Progenitor cell of endocrine pancreas (in vitro differentiated cells): ENCODE measurements around the gene SLC35B4. TPM values are rescaled to one million over a fixed set of nuclear protein-coding genes. Genes with fewer than 3 reads are reported as not detected.

Experiments
- DNase-seq: peaks from one replicate; pipeline ENCODE4 v3.0.0; 2021; ENCODE audit warnings: low spot score; ENCODE audit not compliant: unreplicated experiment
- H3K27ac Mint-ChIP-seq: 2 replicates; pipeline ENCODE4 v1.8.0; 2021; ENCODE audit warnings: mild to moderate bottlenecking, moderate library complexity, mixed read lengths
- H3K27me3 Mint-ChIP-seq: 2 replicates; pipeline ENCODE4 v1.8.0; 2021; ENCODE audit warnings: mixed read lengths
- H3K36me3 Mint-ChIP-seq: 2 replicates; pipeline ENCODE4 v1.8.0; 2022; ENCODE audit warnings: mixed read lengths; ENCODE audit not compliant: insufficient read depth
- H3K4me1 Mint-ChIP-seq: 2 replicates; pipeline ENCODE4 v1.8.0; 2021; ENCODE audit warnings: low read depth, mixed read lengths
- H3K4me3 Mint-ChIP-seq: 2 replicates; pipeline ENCODE4 v1.8.0; 2021; ENCODE audit warnings: low read depth, mild to moderate bottlenecking, moderate library complexity, mixed read lengths
- H3K9me3 Mint-ChIP-seq: 2 replicates; pipeline ENCODE4 v1.8.0; 2021; ENCODE audit warnings: low read depth, mixed read lengths
- total RNA-seq: library from RNA; stranded (reverse); gene quantifications from 2 replicates; pipeline ENCODE4 v1.2.1, GENCODE V29; 2021
- TF ChIP-seq, protein P1 (sequence below): fragments of 200-600 bp; sonication (generic); IDR thresholded peaks from one replicate; pipeline ENCODE4 v1.5.0; 2021; ENCODE audit warnings: antibody characterized with exemption, mild to moderate bottlenecking; ENCODE audit not compliant: unreplicated experiment

SLC35B4 gene
- total RNA-seq, 1 donor from 2014 or later: 34.2 TPM

DNA sequence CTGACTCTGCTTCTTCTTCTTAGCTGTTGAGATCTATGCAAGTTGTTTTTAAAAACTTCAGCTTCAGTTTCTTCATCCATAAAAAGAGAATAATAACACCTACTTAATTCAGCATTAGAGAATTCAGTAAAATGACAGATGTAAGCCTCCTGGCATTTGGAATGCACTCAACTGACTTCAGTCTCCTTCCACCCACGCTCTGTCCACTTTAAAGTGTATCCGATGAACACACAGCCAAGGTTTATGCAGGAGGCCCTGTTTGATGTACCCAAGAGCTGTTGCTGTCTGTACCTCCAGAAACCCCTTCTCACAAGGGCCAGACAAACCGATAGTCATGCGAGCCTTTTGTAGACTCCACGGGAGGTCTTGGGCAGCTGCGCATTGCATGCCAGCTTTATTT lies 27.1 kb upstream of the SLC35B4 start:
- Mint-ChIP-seq H3K36me3 (no peaks in the 10 kb centered on the region), H3K4me1 (peaks cover 5% of the 10 kb centered on the region), H3K9me3 (no peaks in the 10 kb centered on the region), H3K27ac (no peak overlapping the region), H3K27me3 (peaks cover 16% of the 10 kb centered on the region), H3K4me3 (no peak overlapping the region)
- DNase-seq: no peak
- TF ChIP-seq, protein P1, sequence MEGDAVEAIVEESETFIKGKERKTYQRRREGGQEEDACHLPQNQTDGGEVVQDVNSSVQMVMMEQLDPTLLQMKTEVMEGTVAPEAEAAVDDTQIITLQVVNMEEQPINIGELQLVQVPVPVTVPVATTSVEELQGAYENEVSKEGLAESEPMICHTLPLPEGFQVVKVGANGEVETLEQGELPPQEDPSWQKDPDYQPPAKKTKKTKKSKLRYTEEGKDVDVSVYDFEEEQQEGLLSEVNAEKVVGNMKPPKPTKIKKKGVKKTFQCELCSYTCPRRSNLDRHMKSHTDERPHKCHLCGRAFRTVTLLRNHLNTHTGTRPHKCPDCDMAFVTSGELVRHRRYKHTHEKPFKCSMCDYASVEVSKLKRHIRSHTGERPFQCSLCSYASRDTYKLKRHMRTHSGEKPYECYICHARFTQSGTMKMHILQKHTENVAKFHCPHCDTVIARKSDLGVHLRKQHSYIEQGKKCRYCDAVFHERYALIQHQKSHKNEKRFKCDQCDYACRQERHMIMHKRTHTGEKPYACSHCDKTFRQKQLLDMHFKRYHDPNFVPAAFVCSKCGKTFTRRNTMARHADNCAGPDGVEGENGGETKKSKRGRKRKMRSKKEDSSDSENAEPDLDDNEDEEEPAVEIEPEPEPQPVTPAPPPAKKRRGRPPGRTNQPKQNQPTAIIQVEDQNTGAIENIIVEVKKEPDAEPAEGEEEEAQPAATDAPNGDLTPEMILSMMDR: no peak

DNA sequence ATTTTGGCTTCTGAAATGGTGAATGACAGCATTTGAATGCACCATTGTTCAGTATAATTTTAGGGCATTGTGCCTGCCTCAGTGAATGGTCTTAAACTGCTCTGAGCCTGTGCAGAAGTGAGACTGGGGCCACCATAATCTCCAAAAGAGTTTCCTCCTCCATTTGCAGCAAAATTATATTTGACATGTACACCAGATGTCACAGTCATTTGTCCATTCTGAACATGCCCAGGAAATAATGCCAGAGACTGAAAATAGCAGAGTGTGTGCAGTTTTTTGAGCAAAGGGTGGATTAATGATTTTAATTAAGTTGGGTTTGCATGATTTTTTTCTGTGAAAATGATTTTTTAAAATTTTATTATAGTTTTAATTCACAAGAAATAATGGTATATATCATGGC lies 26.4 kb upstream of the SLC35B4 start:
- Mint-ChIP-seq H3K36me3 (no peaks in the 10 kb centered on the region), H3K4me1 (peaks cover 5% of the 10 kb centered on the region), H3K9me3 (no peaks in the 10 kb centered on the region), H3K27me3 (peaks cover 16% of the 10 kb centered on the region), H3K4me3 (no peak overlapping the region), H3K27ac (no peak overlapping the region)
- TF ChIP-seq, protein P1: no peak
- DNase-seq: no peak

DNA sequence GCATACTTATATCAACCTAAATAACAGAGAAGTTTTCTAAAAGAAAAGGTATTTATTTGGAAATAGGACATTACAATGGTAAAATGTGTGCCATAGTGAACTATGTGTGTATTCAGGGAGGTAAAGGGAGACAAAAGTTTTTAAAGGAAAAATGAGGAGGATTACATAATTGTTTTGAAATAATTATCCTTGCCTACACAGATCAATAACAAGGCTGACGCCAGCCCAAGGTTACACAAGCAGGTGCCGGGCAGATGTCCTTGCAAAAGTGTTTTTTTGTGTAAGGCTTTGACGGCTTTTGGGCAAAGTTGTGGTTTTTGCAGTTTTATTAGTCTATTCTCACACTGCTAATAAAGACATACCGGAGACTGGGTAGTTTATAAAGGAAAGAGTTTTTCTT lies 22.7 kb upstream of the SLC35B4 start:
- H3K9me3 Mint-ChIP-seq: peaks cover 3% of the 10 kb centered on the region
- H3K36me3 Mint-ChIP-seq: no peaks in the 10 kb centered on the region
- DNase-seq: no peak
- no peak overlapping the region for H3K4me3 Mint-ChIP-seq
- peaks cover 1% of the 10 kb centered on the region for H3K27me3 Mint-ChIP-seq
- TF ChIP-seq, protein P1: no peak
- H3K4me1 Mint-ChIP-seq: peaks cover 5% of the 10 kb centered on the region
- H3K27ac Mint-ChIP-seq: no peak overlapping the region

DNA sequence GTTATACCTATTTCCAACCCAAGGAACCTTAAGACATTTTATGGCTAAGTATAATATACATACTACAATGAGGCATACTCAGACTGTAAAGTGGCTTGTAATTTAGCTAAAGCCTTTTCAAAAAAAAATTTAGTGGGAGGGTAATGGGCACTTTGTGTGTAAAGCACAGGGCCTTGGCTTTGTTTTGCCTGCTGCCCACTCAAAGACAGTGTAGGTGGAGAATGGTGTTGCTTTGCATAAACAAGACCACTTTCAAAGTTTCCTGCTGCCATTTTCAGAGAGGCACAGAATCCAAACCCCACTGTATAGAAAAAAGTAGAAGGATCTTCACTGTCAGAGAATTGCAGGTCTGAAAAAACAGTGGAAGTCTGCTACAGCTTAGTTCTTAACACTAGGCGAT lies 21.2 kb upstream of the SLC35B4 start:
- H3K27ac Mint-ChIP-seq: no peak overlapping the region
- peaks cover 3% of the 10 kb centered on the region for H3K9me3 Mint-ChIP-seq
- H3K27me3 Mint-ChIP-seq: no peaks in the 10 kb centered on the region
- TF ChIP-seq, protein P1: no peak
- DNase-seq: no peak
- no peak overlapping the region for H3K4me3 Mint-ChIP-seq
- H3K36me3 Mint-ChIP-seq: no peaks in the 10 kb centered on the region
- peaks cover 5% of the 10 kb centered on the region for H3K4me1 Mint-ChIP-seq

DNA sequence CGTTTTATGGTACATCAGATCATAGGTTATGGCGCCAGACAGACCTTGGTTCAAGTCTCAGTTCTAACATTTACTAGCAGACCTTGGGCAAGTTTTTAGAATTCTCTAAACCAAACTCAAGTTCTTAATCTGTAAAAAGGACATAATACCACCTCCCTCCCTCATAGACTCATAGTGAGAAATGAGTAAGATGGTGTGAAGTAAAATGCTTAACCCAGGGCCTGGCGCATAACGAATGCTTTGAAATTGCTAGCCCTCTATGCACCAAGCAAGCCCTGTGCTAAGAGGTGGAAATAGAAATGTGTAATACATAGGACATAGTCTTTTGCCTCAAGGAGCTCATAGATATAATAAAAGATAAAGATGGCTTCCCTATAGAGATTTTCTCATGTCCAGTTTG lies 17.7 kb upstream of the SLC35B4 start:
- H3K4me1 Mint-ChIP-seq: peaks cover 7% of the 10 kb centered on the region
- TF ChIP-seq, protein P1: no peak
- H3K4me3 Mint-ChIP-seq: no peak overlapping the region
- H3K9me3 Mint-ChIP-seq: peaks cover 3% of the 10 kb centered on the region
- no peak for DNase-seq
- H3K27ac Mint-ChIP-seq: no peak overlapping the region
- H3K27me3 Mint-ChIP-seq: no peaks in the 10 kb centered on the region
- no peaks in the 10 kb centered on the region for H3K36me3 Mint-ChIP-seq
